GM12864 (cell line): ENCODE measurements around the gene LEUTX.
A peak's percentile ranks its signal among the peaks of the same experiment; 100 is the strongest.

Experiments
- DNase-seq: peaks from one replicate; pipeline ENCODE4 v3.0.0-alpha.2; 2011; ENCODE audit warnings: low read depth
- H3K4me3 ChIP-seq: 2 replicates; pipeline ENCODE4 v1.5.1; 2011; ENCODE audit warnings: mild to moderate bottlenecking, low read depth, low read length, control low read depth
- CTCF ChIP-seq: IDR thresholded peaks from 2 replicates; pipeline ENCODE4 v1.5.1; 2011; ENCODE audit warnings: low read depth, mild to moderate bottlenecking, moderate library complexity, low read length, control low read depth, inconsistent platforms; ENCODE audit errors: missing control alignments

LEUTX gene

GRCh38 chr19:39737891-39738290, 40.8 kb upstream of the LEUTX start, which contains the start of gene CLC:
TSS of gene CLC (minus strand) at chr19:39738029. CDS start at chr19:39737952, 77 bp downstream.
- no peak within 1 kb of the TSS for H3K4me3 ChIP-seq
- TF ChIP-seq CTCF, result no peak
- DNase-seq, result no peak

- no peak for DNase-seq
These were observed 39.8 kb upstream of the LEUTX start for GRCh38 chr19:39738814-39739213.

GRCh38 chr19:39740395-39740794, 38.3 kb upstream of the LEUTX start:
- TF ChIP-seq CTCF, result no peak
- no peak for DNase-seq
- no peak overlapping the region for H3K4me3 ChIP-seq

More at GRCh38 chr19:39738814-39739213, 39.8 kb upstream of the LEUTX start:
- no peak overlapping the region for H3K4me3 ChIP-seq
- TF ChIP-seq CTCF, result no peak

- TF ChIP-seq CTCF, result no peak
- DNase-seq, result no peak
- no peak overlapping the region for H3K4me3 ChIP-seq
These were observed 33.0 kb upstream of the LEUTX start for GRCh38 chr19:39745643-39746042.

GRCh38 chr19:39746836-39747529, 31.7 kb upstream of the LEUTX start:
- no peak overlapping the region for H3K4me3 ChIP-seq
- no peak for DNase-seq
- peak; percentile 12 for TF ChIP-seq CTCF

- no peak overlapping the region for H3K4me3 ChIP-seq
- no peak for DNase-seq
- TF ChIP-seq CTCF, result no peak
These were observed 28.7 kb upstream of the LEUTX start for GRCh38 chr19:39749981-39750380.

- H3K4me3 ChIP-seq, result no peak overlapping the region
- no peak for TF ChIP-seq CTCF
- DNase-seq, result no peak
These were observed 26.3 kb upstream of the LEUTX start for GRCh38 chr19:39752390-39752789.
